Muscle layer of colon (tissue), 2 donors: ENCODE measurements around the gene IGLON5.

Experiments
- H3K27ac ChIP-seq: one replicate; pipeline ENCODE4 v1.7.0; 2013; ENCODE audit warnings: low read depth, mild to moderate bottlenecking, low read length, moderate library complexity
- H3K27me3 ChIP-seq, 2 donors: one replicate each; pipeline ENCODE4 v1.7.0; 2013; ENCODE audit warnings: low read length in 2 of 2, mild to moderate bottlenecking in 2 of 2; ENCODE audit not compliant: insufficient read depth in 2 of 2, control insufficient read depth in 1 of 2
- H3K36me3 ChIP-seq: one replicate; pipeline ENCODE4 v1.7.0; 2013; ENCODE audit warnings: mild to moderate bottlenecking, low read length; ENCODE audit not compliant: insufficient read depth
- H3K4me1 ChIP-seq: one replicate; pipeline ENCODE4 v1.7.0; 2013; ENCODE audit warnings: mild to moderate bottlenecking, low read length; ENCODE audit not compliant: insufficient read depth
- H3K4me3 ChIP-seq, 2 donors: one replicate each; pipeline ENCODE4 v1.7.0; 2013; ENCODE audit warnings: low read length in 2 of 2, low read depth in 1 of 2, mild to moderate bottlenecking in 1 of 2, moderate library complexity in 1 of 2
- H3K9ac ChIP-seq: one replicate; pipeline ENCODE4 v1.7.0; 2013; ENCODE audit warnings: low read length
- H3K9me3 ChIP-seq: one replicate; pipeline ENCODE4 v1.7.0; 2013; ENCODE audit warnings: mild to moderate bottlenecking, low read length
- donor health status: abdominal sarcoma.
- donor health status: Adenocarcinoma of cecum.

The IGLON5 gene

DNA sequence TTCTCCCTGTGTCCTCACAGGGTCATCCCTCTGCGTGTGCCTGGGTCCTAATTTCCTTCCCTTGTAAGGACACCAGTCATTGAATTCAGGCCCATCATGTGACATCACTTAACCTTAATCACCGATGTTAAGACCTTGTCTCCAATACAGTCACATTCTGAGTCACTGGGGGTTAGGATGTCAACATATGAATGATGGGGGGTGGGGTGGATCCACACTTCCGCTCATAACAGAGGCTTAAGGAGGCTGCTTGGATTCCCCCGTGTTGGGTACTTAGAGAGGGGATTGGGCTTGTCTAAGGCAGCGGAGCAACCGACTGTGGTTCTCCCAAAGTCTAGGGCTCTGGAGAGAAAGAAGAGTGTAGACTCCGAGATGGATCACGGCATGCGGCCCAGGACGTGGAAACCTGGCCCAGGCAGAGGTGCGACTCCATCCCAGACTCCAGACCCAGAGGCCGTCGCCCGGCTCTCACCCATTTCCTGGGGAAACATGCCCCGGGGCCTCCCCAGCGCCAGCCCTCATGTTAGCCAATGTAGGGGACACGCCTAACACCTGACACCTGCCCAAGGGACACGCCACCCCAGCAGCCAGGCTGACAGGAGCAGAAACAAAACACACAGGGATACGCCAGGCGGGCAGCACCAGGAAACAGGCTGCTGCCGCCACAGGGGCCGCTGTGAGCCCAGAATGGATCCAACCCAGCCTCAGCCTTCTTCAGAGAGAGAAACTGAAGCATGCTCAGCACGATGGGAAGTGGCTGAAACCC lies 17.1 kb upstream of the IGLON5 start:
- Histone ChIP-seq H3K27ac (no peak overlapping the region), H3K4me1 (no peaks in the 10 kb centered on the region), H3K4me3 (no peak overlapping the region), H3K36me3 (no peaks in the 10 kb centered on the region), H3K9ac (no peak overlapping the region), H3K9me3 (no peaks in the 10 kb centered on the region), H3K27me3 (peaks cover 0 to 9% of the 10 kb centered on the region in 2 donors)

GRCh38 chr19:51294977-51295375 lies 16.5 kb upstream of the IGLON5 start:
- no peak overlapping the region for H3K4me3 ChIP-seq
- peaks cover 0 to 9% of the 10 kb centered on the region in 2 donors for H3K27me3 ChIP-seq
- no peak overlapping the region for H3K9ac ChIP-seq
- H3K4me1 ChIP-seq: no peaks in the 10 kb centered on the region
- no peaks in the 10 kb centered on the region for H3K36me3 ChIP-seq
- no peaks in the 10 kb centered on the region for H3K9me3 ChIP-seq
- H3K27ac ChIP-seq: no peak overlapping the region

- H3K4me1 ChIP-seq: no peaks in the 10 kb centered on the region
These were observed 15.9 kb upstream of the IGLON5 start for GRCh38 chr19:51295382-51296126.

DNA sequence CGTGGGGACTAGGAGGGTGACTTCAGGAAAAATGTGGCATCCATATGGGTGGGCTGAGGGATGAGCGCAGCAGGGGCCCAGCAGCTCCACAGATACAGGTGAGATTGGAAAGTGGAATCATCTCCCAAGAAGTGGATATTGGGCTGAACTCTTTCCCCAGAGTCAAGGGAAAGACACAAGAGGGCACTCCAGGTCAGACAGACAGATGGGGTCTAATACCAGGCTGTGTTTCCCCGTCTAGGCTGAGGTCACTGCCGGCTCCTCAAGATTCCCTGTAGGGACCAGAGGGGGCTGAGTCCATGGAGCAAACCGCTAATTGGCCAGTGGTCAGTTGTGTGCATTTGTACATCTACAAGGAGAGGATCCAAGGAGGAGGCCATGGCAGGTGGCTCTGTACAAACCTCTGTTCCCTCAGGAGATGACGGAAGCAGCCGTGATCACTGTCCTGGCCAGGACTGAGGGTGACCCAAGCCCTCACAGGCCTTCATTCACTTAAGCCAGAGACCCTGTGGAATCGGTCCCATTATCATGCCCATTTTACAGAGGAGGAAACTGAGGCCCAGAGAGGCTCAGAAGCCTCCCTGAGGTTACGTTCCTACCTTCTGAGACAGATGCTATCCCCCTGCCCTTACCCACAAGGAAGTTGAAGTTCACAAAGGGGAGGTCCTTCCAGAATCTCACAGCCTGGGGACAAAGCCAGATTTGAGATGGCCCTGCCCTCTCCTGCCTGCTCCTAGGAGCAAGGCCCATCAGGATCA lies 14.9 kb upstream of the IGLON5 start:
- H3K9ac ChIP-seq: no peak overlapping the region
- no peaks in the 10 kb centered on the region for H3K36me3 ChIP-seq
- H3K27ac ChIP-seq: no peak overlapping the region
- H3K4me3 ChIP-seq: no peak overlapping the region
- H3K27me3 ChIP-seq: peaks cover 0 to 9% of the 10 kb centered on the region in 2 donors
- no peaks in the 10 kb centered on the region for H3K4me1 ChIP-seq
- H3K9me3 ChIP-seq: no peaks in the 10 kb centered on the region

More at GRCh38 chr19:51295382-51296126, 15.9 kb upstream of the IGLON5 start:
- no peaks in the 10 kb centered on the region for H3K9me3 ChIP-seq
- no peak overlapping the region for H3K9ac ChIP-seq
- H3K27me3 ChIP-seq: peaks cover 0 to 9% of the 10 kb centered on the region in 2 donors
- H3K27ac ChIP-seq: no peak overlapping the region
- H3K36me3 ChIP-seq: no peaks in the 10 kb centered on the region
- no peak overlapping the region for H3K4me3 ChIP-seq

- H3K27me3 ChIP-seq: peaks cover 0 to 9% of the 10 kb centered on the region in 2 donors
These were observed 14.0 kb upstream of the IGLON5 start for GRCh38 chr19:51297406-51297805.

GRCh38 chr19:51301266-51301665 lies 10.2 kb upstream of the IGLON5 start:
- H3K4me3 ChIP-seq: no peak overlapping the region
- no peaks in the 10 kb centered on the region for H3K36me3 ChIP-seq
- no peaks in the 10 kb centered on the region for H3K27me3 ChIP-seq
- peaks cover 8% of the 10 kb centered on the region for H3K9me3 ChIP-seq
- H3K27ac ChIP-seq: no peak overlapping the region
- H3K4me1 ChIP-seq: no peaks in the 10 kb centered on the region
- H3K9ac ChIP-seq: no peak overlapping the region

More at GRCh38 chr19:51297406-51297805, 14.0 kb upstream of the IGLON5 start:
- no peaks in the 10 kb centered on the region for H3K4me1 ChIP-seq
- H3K4me3 ChIP-seq: no peak overlapping the region
- no peaks in the 10 kb centered on the region for H3K9me3 ChIP-seq
- no peaks in the 10 kb centered on the region for H3K36me3 ChIP-seq
- H3K27ac ChIP-seq: no peak overlapping the region
- H3K9ac ChIP-seq: no peak overlapping the region

- no peak overlapping the region for H3K9ac ChIP-seq
- H3K27ac ChIP-seq: no peak overlapping the region
- peaks cover 0 to 13% of the 10 kb centered on the region in 2 donors for H3K27me3 ChIP-seq
- no peak overlapping the region for H3K4me3 ChIP-seq
- H3K9me3 ChIP-seq: peaks cover 22% of the 10 kb centered on the region
- H3K4me1 ChIP-seq: no peaks in the 10 kb centered on the region
- H3K36me3 ChIP-seq: no peaks in the 10 kb centered on the region
These were observed 6.0 kb upstream of the IGLON5 start for GRCh38 chr19:51305479-51305878.

DNA sequence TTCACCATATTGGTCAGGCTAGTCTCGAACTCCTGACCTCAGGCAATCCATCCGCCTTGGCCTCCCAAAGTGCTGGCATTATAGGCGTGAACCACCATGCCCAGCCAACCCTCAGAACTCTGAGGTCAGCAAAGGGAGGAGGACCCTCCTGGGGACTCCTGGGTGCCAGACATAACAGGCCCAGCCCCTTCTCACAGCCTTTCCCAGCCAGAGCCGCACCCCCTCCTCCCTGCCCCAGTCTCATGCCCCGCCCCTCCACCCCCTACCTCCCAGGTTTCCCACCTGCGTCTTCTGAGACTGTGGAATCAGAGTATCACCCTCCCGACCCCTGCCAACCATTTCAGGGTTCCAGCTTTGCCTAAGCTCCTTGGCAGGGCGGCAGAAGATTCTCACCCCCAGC lies 5.2 kb downstream of the IGLON5 start:
- H3K9me3 ChIP-seq: peaks cover 3% of the 10 kb centered on the region
- H3K27me3 ChIP-seq: peaks cover 0 to 14% of the 10 kb centered on the region in 2 donors
- no peak overlapping the region for H3K9ac ChIP-seq

GRCh38 chr19:51317376-51317775 lies 5.9 kb downstream of the IGLON5 start:
- no peak overlapping the region for H3K27ac ChIP-seq
- no peaks in the 10 kb centered on the region for H3K36me3 ChIP-seq
- H3K4me1 ChIP-seq: no peaks in the 10 kb centered on the region
- peaks cover 3% of the 10 kb centered on the region for H3K9me3 ChIP-seq
- H3K27me3 ChIP-seq: peaks cover 0 to 8% of the 10 kb centered on the region in 2 donors
- no peak overlapping the region for H3K4me3 ChIP-seq
- no peak overlapping the region for H3K9ac ChIP-seq

More for the DNA sequence above, 5.2 kb downstream of the IGLON5 start:
- no peak overlapping the region for H3K4me3 ChIP-seq
- no peaks in the 10 kb centered on the region for H3K4me1 ChIP-seq
- H3K36me3 ChIP-seq: no peaks in the 10 kb centered on the region
- no peak overlapping the region for H3K27ac ChIP-seq

- Histone ChIP-seq H3K9me3 (peaks cover 3% of the 10 kb centered on the region), H3K27ac (no peak overlapping the region), H3K27me3 (peaks cover 0 to 7% of the 10 kb centered on the region in 2 donors), H3K4me3 (no peak overlapping the region), H3K36me3 (no peaks in the 10 kb centered on the region), H3K4me1 (no peaks in the 10 kb centered on the region), H3K9ac (no peak overlapping the region)
These were observed 6.5 kb downstream of the IGLON5 start for GRCh38 chr19:51317968-51318367.
